Measurements from ENCODE around the gene APC. TPM values are rescaled to one million over a fixed set of nuclear protein-coding genes. Genes with fewer than 3 reads are reported as not detected.

The APC gene
- total and polyA plus RNA-seq, 2 donors (not counting 3 experiments of a cell fraction or from before 2014, with no cell fraction given): 11.2 to 39.6 TPM

GRCh38 chr5:112707187-112708102 is 30.2 kb upstream of the APC start:
- H3K27me3 ChIP-seq (ENCODE audit: control insufficient read depth in 2 of 2, insufficient read depth in 2 of 2, low read length in 2 of 2): no peaks in the 10 kb centered on the region
- H3K27ac ChIP-seq (ENCODE audit: insufficient read depth, low read depth, low read length): peak overlapping the region; percentile 40
- intact Hi-C loops (cut with micrococcal nuclease) (loop anchor here (1.0 to 10.0 kb wide), 4 partner anchors 30 to 1613 kb away; partner anchors contain the start of genes APC, SRP19 and WDR36), dilution Hi-C loops (cut with MboI; ENCODE audit: extremely low pct_ligation_motif_present, low sequenced_read_pairs) (no loop called here)
- DNase-seq (ENCODE audit: low read depth, low spot score) (peak; percentile 98), FAIRE-seq (peak; percentile 99)
- TF ChIP-seq POLR2AphosphoS5 (IDR thresholded peaks at IDR 0.05; ENCODE audit: insufficient read depth, low read depth, low read length): peak; percentile 86
- no peak for TF ChIP-seq JUN (IDR thresholded peaks at IDR 0.05; ENCODE audit: borderline replicate concordance, insufficient read depth, insufficient read length, low read depth)
- peak; percentile 97 for TF ChIP-seq POLR2A (IDR thresholded peaks at IDR 0.05; ENCODE audit: low read depth, low read length)
- H4K20me1 ChIP-seq (replicated peaks; ENCODE audit: control insufficient read depth, extremely low read depth, insufficient read depth, low read length): no peaks in the 10 kb centered on the region
- H3K9me1 ChIP-seq (replicated peaks; ENCODE audit: control insufficient read depth, extremely low read depth, insufficient read depth, low read length): no peaks in the 10 kb centered on the region
- H3K4me3 ChIP-seq (replicated peaks in 1 of 3; ENCODE audit: insufficient read depth in 1 of 3, low read depth in 1 of 3, low read length in 3 of 3): peak overlapping the region; percentile 19 to 86 (median 74)
- ChIA-PET CTCF (interaction anchor here (0.6 to 3.4 kb wide), 7 partner anchors 10 to 141 kb away, joined by 3 to 19 read pairs (median 5); no protein-coding TSS in a partner anchor), POLR2A (no interaction called here)
- BruUV-seq (replicated peaks): no TSS peak
- H3K36me3 ChIP-seq (ENCODE audit: control insufficient read depth in 2 of 2, extremely low read depth in 1 of 2, insufficient read depth in 2 of 2, low read length in 2 of 2): no peaks in the 10 kb centered on the region
- H2AFZ ChIP-seq (ENCODE audit: low read depth, low read length): peak overlapping the region; percentile 99
- H3K4me1 ChIP-seq (ENCODE audit: control insufficient read depth, extremely low read depth, insufficient read depth, low read length): peaks cover 26% of the 10 kb centered on the region
- H3K79me2 ChIP-seq (ENCODE audit: control insufficient read depth, insufficient read depth, low read length): peaks cover 37% of the 10 kb centered on the region
- peak overlapping the region; percentile 88 for H3K4me2 ChIP-seq (ENCODE audit: insufficient read depth, low read length)
- H3K9ac ChIP-seq (replicated peaks; ENCODE audit: extremely low read depth, insufficient read depth, low read length): peak overlapping the region; percentile 79
- no peaks in the 10 kb centered on the region for H3K9me3 ChIP-seq (replicated peaks; ENCODE audit: control insufficient read depth, insufficient read depth, low read length)

- no peak for TF ChIP-seq FOS (IDR thresholded peaks at IDR 0.05; ENCODE audit: borderline replicate concordance, insufficient read depth, low read length)
- TF ChIP-seq CTCF (IDR thresholded peaks at IDR 0.05; ENCODE audit: extremely low read depth in 1 of 2, insufficient read depth in 1 of 2, low read depth in 1 of 2, low read length in 2 of 2): no peak
- TF ChIP-seq EZH2 (IDR thresholded peaks at IDR 0.05; ENCODE audit: borderline replicate concordance, low read depth, low read length, severe bottlenecking): no peak
- TF ChIP-seq GATA2 (IDR thresholded peaks at IDR 0.05; ENCODE audit: insufficient read depth, insufficient read length, low read depth, low read length): no peak
- no peak for TF ChIP-seq JUN (IDR thresholded peaks at IDR 0.05; ENCODE audit: borderline replicate concordance, insufficient read depth, insufficient read length, low read depth)
- TF ChIP-seq POLR2A (IDR thresholded peaks at IDR 0.05; ENCODE audit: low read depth, low read length): no peak
- no peak for TF ChIP-seq MAX (IDR thresholded peaks at IDR 0.05; ENCODE audit: insufficient read depth, insufficient read length)
- TF ChIP-seq POLR2AphosphoS5 (IDR thresholded peaks at IDR 0.05; ENCODE audit: insufficient read depth, low read depth, low read length): no peak
- TF ChIP-seq MYC (IDR thresholded peaks at IDR 0.05; ENCODE audit: low read depth, low read length): no peak
- peak overlapping the region; percentile 40 for H3K27ac ChIP-seq (ENCODE audit: insufficient read depth, low read depth, low read length)
- intact Hi-C loops (cut with micrococcal nuclease) (loop anchor here (5.0 to 10.0 kb wide), 2 partner anchors 49 to 1613 kb away; partner anchors contain the start of gene WDR36), dilution Hi-C loops (cut with MboI; ENCODE audit: extremely low pct_ligation_motif_present, low sequenced_read_pairs) (no loop called here)
- no peaks in the 10 kb centered on the region for H3K9me3 ChIP-seq (replicated peaks; ENCODE audit: control insufficient read depth, insufficient read depth, low read length)
- FAIRE-seq (peak; percentile 73), DNase-seq (ENCODE audit: low read depth, low spot score) (no peak)
- H3K79me2 ChIP-seq (ENCODE audit: control insufficient read depth, insufficient read depth, low read length): peaks cover 40% of the 10 kb centered on the region
- no peaks in the 10 kb centered on the region for H4K20me1 ChIP-seq (replicated peaks; ENCODE audit: control insufficient read depth, extremely low read depth, insufficient read depth, low read length)
- H3K4me1 ChIP-seq (ENCODE audit: control insufficient read depth, extremely low read depth, insufficient read depth, low read length): peaks cover 26% of the 10 kb centered on the region
- H3K4me3 ChIP-seq (replicated peaks in 1 of 3; ENCODE audit: insufficient read depth in 1 of 3, low read depth in 1 of 3, low read length in 3 of 3): peak overlapping the region; percentile 19 to 86 (median 74)
- ChIA-PET CTCF (interaction anchor here (1.0 to 3.4 kb wide), 7 partner anchors 10 to 49 kb away, joined by 3 to 19 read pairs (median 5); no protein-coding TSS in a partner anchor), POLR2A (no interaction called here)
- H3K27me3 ChIP-seq (ENCODE audit: control insufficient read depth in 2 of 2, insufficient read depth in 2 of 2, low read length in 2 of 2): no peaks in the 10 kb centered on the region
- peak overlapping the region; percentile 79 for H3K9ac ChIP-seq (replicated peaks; ENCODE audit: extremely low read depth, insufficient read depth, low read length)
- peak overlapping the region; percentile 88 for H3K4me2 ChIP-seq (ENCODE audit: insufficient read depth, low read length)
- no peaks in the 10 kb centered on the region for H3K9me1 ChIP-seq (replicated peaks; ENCODE audit: control insufficient read depth, extremely low read depth, insufficient read depth, low read length)
- TSS peak; percentile 26 for BruUV-seq (replicated peaks)
- no peaks in the 10 kb centered on the region for H3K36me3 ChIP-seq (ENCODE audit: control insufficient read depth in 2 of 2, extremely low read depth in 1 of 2, insufficient read depth in 2 of 2, low read length in 2 of 2)
- H2AFZ ChIP-seq (ENCODE audit: low read depth, low read length): peak overlapping the region; percentile 90
These were observed 29.5 kb upstream of the APC start for GRCh38 chr5:112708103-112708622.

All from endothelial cell of umbilical vein (primary cell).